Mesodermal cell (in vitro differentiated cells): ENCODE data around the gene EDNRA.

Source experiments
- H3K27ac ChIP-seq: 2 replicates; pipeline ENCODE4 v1.7.0; 2013; ENCODE audit warnings: mild to moderate bottlenecking, low read depth, low read length, moderate library complexity; ENCODE audit not compliant: severe bottlenecking
- H3K36me3 ChIP-seq: 2 replicates; pipeline ENCODE4 v1.7.1; 2013; ENCODE audit warnings: mild to moderate bottlenecking, low read length, moderate library complexity; ENCODE audit not compliant: control insufficient read depth, insufficient read depth
- H3K4me1 ChIP-seq: one replicate; pipeline ENCODE4 v1.7.1; 2013; ENCODE audit warnings: mild to moderate bottlenecking, low read length; ENCODE audit not compliant: insufficient read depth, control insufficient read depth, poor library complexity, severe bottlenecking
- H3K4me3 ChIP-seq: 2 replicates; pipeline ENCODE4 v1.7.0; 2013; ENCODE audit warnings: low read length, control low read depth, mild to moderate bottlenecking; ENCODE audit not compliant: insufficient read depth, poor library complexity, severe bottlenecking; ENCODE audit errors: extremely low read depth
- H3K9me3 ChIP-seq: 2 replicates; pipeline ENCODE4 v1.7.1; 2013; ENCODE audit warnings: mild to moderate bottlenecking, low read length, moderate library complexity; ENCODE audit not compliant: control insufficient read depth
- WGBS, 2 experiments: methylation state at CpG; one replicate each; pipeline ENCODE4 v1.1.5; 2013; ENCODE audit warnings: missing lambda C conversion rate in 2 of 2; ENCODE audit not compliant: insufficient coverage in 2 of 2; 5-methylcytosine and 5-hydroxymethylcytosine counted together

Gene EDNRA

GRCh38 chr4:147586032-147586431 is 105.1 kb downstream of the EDNRA start:
- H3K4me3 ChIP-seq = no peak overlapping the region
- H3K27ac ChIP-seq = no peak overlapping the region
- no peaks in the 10 kb centered on the region for H3K36me3 ChIP-seq
- H3K9me3 ChIP-seq = peaks cover 6% of the 10 kb centered on the region
- no peaks in the 10 kb centered on the region for H3K4me1 ChIP-seq
- WGBS, 2 experiments = 80% methylated on average over 1 of the region's 3 CpGs; no CpG with 5 or more reads in 1 of the 2 experiments

- H3K27ac ChIP-seq = no peak overlapping the region
- peaks cover 6% of the 10 kb centered on the region for H3K9me3 ChIP-seq
- WGBS, 2 experiments = 74 to 79% methylated on average over 3 of the region's 4 CpGs
- H3K4me1 ChIP-seq = no peaks in the 10 kb centered on the region
- H3K4me3 ChIP-seq = no peak overlapping the region
- H3K36me3 ChIP-seq = no peaks in the 10 kb centered on the region
Measured at GRCh38 chr4:147586637-147587036, 105.7 kb downstream of the EDNRA start.

DNA sequence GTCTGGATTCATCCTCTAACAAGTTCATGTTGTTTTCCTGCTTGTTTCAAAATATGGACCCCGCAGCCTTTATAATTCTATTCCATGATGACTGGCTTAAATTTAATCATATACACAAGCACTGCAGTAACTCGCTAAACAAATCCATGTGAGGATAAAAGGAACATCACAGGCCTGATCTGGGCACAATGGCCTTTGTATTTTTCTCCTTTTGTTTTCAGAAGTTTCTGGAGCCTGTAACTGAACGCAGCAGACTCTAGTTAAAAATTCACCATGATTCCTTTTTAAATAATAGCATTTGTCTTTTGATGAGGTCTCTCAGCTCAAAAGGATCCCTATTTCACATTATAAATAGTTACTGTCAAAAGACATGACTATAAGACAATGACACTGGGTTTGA is 106.1 kb downstream of the EDNRA start:
- no peaks in the 10 kb centered on the region for H3K36me3 ChIP-seq
- H3K9me3 ChIP-seq = peaks cover 6% of the 10 kb centered on the region
- H3K27ac ChIP-seq = no peak overlapping the region
- no peak overlapping the region for H3K4me3 ChIP-seq
- 94% methylated on average over 2 to 3 of the region's 3 CpGs for WGBS, 2 experiments
- H3K4me1 ChIP-seq = no peaks in the 10 kb centered on the region

DNA sequence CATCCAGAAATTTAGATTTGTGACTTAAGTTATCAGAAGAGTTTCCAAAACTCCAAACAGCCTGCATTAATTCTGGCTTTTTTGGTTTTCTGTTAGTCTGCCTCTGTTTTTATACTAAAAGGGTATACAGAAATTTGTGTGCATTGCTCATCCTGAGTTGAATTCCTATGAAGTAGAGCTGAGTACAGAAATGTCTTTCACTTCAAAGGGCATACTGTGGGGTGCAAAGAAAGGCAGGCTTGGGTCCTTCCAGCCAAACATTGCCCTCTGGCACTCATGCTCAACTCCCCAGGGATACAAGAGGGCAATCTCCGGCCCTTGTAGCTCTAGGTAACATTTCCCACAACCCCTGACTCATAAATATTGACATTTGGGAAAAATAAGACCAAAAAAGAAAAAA is 108.7 kb downstream of the EDNRA start:
- Histone ChIP-seq H3K27ac (no peak overlapping the region), H3K36me3 (no peaks in the 10 kb centered on the region), H3K9me3 (peaks cover 2% of the 10 kb centered on the region), H3K4me3 (no peak overlapping the region), H3K4me1 (no peaks in the 10 kb centered on the region)
- no CpG with 5 or more reads among the region's 1 CpG for WGBS, 2 experiments

GRCh38 chr4:147590249-147590920 is 109.5 kb downstream of the EDNRA start:
- H3K9me3 ChIP-seq = no peaks in the 10 kb centered on the region
- no peak overlapping the region for H3K4me3 ChIP-seq
- no peaks in the 10 kb centered on the region for H3K4me1 ChIP-seq
- 64 to 80% methylated on average over 5 to 6 of the region's 12 CpGs for WGBS, 2 experiments
- H3K36me3 ChIP-seq = no peaks in the 10 kb centered on the region
- no peak overlapping the region for H3K27ac ChIP-seq

DNA sequence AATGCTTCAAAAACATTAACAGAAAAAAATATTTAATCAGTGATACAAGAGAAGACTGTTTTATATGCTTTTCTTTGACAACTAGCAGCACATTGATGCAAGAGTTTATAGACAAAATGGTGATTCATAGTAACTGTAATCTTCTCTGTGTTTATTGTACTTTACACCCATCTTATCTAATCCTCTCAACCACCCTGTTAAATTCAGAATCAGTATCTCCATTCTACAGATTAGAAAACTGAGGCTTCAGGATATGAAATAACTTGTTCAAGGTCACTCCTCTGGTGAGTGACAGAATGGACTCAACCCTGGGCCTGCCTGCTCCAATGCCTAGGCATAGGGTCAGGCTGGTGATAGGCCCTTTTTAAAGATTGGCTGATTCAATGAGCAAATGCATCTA is 110.2 kb downstream of the EDNRA start:
- H3K4me3 ChIP-seq = no peak overlapping the region
- no peak overlapping the region for H3K27ac ChIP-seq
- no peaks in the 10 kb centered on the region for H3K36me3 ChIP-seq
- no peaks in the 10 kb centered on the region for H3K9me3 ChIP-seq
- no peaks in the 10 kb centered on the region for H3K4me1 ChIP-seq

DNA sequence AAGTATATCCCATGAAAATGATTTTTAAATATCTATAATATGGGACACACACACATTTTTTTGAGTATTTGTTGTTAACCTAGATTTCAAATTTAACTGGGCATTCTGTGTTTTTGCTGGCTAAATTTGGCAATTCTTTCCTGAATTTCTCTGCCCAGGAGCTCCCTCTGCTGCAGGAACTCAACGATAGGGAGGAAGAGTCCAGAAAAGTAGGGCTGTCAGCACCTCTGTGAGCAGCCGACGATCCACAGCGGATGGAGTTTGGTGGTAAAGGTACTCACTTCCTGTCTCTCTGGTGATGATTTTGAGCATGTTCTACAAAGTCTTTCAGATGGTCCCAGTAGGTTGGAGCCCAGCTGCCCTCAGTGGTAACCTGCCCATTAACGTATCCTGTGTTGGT is 113.2 kb downstream of the EDNRA start:
- Histone ChIP-seq H3K27ac (no peak overlapping the region), H3K4me1 (peaks cover 7% of the 10 kb centered on the region), H3K4me3 (no peak overlapping the region), H3K9me3 (no peaks in the 10 kb centered on the region), H3K36me3 (no peaks in the 10 kb centered on the region)
- WGBS, 2 experiments = 77 to 85% methylated on average over 5 of the region's 5 CpGs
